Fibroblast of villous mesenchyme (primary cell): ENCODE results near the gene IQSEC1. TPM values are rescaled to one million over a fixed set of nuclear protein-coding genes. Genes with fewer than 3 reads are reported as not detected.

Experiments used
- DNase-seq: peaks from one replicate; pipeline ENCODE4 v3.0.0-alpha.2; 2010; ENCODE audit warnings: low read depth
- H3K4me3 ChIP-seq: 2 replicates; pipeline ENCODE4 v1.5.1; 2011; ENCODE audit warnings: low read depth, mild to moderate bottlenecking, low read length
- total RNA-seq: library from RNA; depleted of rRNA; stranded (reverse); fragments of >200 nt; gene quantifications from 2 replicates; pipeline ENCODE4 v1.2.3, GENCODE V29; 2012
- TF ChIP-seq, protein P1 (sequence below): IDR thresholded peaks from 2 replicates; pipeline ENCODE4 v1.5.1; 2012; ENCODE audit warnings: low read depth, mild to moderate bottlenecking, low read length; ENCODE audit not compliant: insufficient read depth

Gene IQSEC1
- total RNA-seq, 1 donor, result 19.9 TPM

DNA sequence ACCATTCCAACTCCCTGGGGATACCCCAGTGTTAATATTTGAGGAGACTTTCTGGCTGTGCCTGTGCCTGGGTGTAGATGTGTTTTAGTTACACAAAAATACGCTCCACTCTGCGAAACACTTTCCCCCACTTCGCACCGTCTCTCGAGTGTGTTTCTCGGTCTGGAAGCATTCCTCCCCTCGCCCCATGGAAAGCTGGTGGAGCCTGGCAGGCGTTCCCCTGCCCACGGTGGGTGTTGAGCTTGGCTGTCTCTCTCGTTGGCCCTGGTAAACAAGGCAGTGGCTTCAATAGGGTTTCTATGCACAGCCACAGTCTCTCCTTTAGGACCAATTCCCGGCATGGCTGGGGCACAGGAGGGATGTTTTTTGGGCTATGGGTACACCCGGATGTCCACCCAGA lies 19.3 kb downstream of the IQSEC1 start:
- TF ChIP-seq, protein P1, sequence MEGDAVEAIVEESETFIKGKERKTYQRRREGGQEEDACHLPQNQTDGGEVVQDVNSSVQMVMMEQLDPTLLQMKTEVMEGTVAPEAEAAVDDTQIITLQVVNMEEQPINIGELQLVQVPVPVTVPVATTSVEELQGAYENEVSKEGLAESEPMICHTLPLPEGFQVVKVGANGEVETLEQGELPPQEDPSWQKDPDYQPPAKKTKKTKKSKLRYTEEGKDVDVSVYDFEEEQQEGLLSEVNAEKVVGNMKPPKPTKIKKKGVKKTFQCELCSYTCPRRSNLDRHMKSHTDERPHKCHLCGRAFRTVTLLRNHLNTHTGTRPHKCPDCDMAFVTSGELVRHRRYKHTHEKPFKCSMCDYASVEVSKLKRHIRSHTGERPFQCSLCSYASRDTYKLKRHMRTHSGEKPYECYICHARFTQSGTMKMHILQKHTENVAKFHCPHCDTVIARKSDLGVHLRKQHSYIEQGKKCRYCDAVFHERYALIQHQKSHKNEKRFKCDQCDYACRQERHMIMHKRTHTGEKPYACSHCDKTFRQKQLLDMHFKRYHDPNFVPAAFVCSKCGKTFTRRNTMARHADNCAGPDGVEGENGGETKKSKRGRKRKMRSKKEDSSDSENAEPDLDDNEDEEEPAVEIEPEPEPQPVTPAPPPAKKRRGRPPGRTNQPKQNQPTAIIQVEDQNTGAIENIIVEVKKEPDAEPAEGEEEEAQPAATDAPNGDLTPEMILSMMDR, result no peak
- H3K4me3 ChIP-seq, result no peak overlapping the region

DNA sequence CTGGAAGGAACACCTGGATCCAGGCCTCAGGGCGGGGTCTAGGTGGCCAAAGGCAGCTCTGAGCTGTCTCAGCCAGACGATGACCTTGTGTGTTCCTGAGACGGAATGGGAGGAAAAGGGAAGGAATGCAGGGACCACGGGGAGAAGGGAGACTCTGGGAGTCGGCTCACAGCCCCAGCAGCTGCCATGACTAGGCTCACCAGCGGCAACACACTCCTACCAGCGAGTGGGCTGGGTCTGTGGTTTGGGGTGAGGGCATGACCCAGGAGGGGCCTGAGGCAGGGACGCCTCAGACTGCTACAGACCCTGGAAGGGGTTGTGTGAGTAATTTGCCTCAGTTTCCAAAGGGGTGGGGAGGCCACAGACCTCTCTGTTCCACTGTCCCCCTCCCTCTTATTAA lies 19.8 kb downstream of the IQSEC1 start:
- DNase-seq, result no peak
- H3K4me3 ChIP-seq, result no peak overlapping the region
- TF ChIP-seq, protein P1, result no peak

More for the DNA sequence above, 19.3 kb downstream of the IQSEC1 start:
- DNase-seq, result no peak

DNA sequence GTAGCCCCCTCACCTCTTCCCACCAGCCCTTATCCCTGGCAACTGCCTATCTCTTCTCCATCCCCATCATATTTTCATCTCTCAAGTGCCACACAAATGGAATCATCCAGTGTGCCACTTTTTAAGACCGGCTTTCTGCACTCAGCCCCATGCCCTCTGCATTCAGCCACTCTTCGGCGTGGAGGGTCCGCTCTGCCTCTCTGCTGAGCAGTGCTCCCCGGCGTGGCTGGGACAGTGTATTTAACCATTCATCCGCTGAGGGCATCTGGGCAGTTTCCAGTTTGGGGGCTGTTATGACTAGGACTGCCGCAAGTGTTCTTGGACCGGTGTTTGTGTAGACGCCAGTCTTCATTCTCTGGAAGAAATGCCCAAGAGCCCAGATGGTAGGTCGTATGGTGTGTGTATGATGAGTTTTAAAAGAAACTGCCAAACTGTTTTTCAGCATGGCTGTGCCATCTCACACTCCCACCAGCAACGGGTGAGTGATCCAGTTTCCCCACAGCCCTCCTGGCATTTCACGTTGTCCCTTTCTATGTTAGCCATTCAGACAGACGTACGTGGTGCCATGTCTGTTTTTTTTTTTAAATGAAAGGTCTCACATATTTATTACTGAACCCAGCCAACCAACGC lies 20.9 kb downstream of the IQSEC1 start:
- no peak for DNase-seq
- TF ChIP-seq, protein P1, result no peak

DNA sequence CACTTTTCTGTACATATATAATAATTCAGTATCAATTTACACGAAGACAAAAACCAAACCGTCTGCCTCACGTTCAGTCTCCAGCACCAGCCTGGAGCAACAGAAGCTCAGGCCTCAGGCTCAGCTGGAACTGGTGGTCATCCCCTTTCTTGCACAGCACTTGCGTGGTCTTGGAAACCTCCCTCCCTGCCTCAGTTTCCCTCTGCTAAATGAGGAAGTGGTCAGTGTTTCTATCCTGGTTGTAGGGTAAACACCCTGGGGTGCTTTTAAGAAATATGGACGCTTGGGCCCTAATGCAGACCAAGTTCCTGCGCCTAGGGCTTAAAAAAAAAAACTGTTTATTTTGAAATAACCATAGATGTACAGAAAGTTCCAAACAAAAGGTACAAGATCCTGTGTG lies 21.6 kb downstream of the IQSEC1 start:
- no peak for DNase-seq
- no peak overlapping the region for H3K4me3 ChIP-seq
- TF ChIP-seq, protein P1, result no peak

More for the DNA sequence above, 20.9 kb downstream of the IQSEC1 start:
- H3K4me3 ChIP-seq, result no peak overlapping the region

DNA sequence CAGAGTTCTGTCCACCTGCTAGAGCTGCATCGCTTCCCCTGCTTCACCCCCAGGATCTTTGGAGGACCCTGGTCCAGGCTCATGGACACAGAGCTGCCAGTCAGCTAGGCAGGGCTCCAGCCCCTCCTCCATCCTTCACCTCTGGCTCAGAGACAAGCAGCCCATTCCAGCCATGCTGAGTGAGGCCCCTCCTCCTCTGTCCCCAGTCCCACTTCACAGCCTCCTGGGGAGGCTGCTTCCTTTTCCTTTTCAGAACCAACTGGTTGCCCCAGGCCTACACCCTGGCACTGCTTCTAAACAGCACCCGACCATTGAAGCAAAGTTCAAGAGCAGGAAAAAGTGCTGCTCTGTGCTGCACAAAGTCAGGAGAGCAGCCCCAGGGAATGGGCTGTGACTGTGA lies 22.2 kb downstream of the IQSEC1 start:
- TF ChIP-seq, protein P1, result no peak
- DNase-seq, result no peak
- H3K4me3 ChIP-seq, result no peak overlapping the region

DNA sequence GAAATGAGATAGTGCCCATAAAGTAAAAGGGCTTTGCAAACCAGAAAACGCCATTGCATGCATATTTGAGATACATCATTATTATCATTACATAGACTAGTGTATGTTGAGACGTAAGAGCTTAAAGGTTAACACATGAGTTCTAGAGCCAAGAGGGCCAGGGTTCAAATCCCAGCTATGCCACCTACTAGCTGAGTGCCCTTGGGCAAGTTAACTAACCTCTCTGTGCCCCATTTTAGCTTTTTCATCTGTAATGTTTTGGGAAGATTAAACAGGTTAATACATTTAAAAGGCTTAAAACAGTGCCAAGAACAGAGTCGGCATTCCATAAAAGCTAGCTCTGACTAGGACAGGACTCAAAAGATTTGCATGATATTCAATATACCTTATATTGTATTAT lies 22.8 kb downstream of the IQSEC1 start:
- no peak overlapping the region for H3K4me3 ChIP-seq
- DNase-seq, result no peak
- TF ChIP-seq, protein P1, result no peak

DNA sequence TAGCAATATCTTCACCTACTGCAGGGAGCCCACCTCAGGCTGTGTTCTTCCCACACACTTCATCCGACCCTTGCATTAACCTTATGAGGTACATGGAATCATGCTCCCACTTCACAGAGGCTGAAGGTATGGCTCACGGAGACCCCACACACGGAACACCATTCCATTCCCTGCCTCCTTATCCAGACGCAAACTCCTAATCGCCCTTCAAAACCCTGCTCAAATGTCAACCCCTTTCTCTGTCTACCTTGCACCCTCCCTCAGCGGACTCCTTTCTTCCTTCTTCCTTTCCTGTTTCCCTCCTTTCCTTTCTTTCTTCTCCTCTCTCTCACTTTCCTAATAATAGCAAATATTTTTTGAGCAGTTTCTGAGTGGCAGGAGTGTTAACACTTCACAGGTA lies 23.8 kb downstream of the IQSEC1 start:
- TF ChIP-seq, protein P1, result no peak
- no peak overlapping the region for H3K4me3 ChIP-seq
- DNase-seq, result no peak
